ENCODE data around the gene DDX17.

The DDX17 gene

DNA sequence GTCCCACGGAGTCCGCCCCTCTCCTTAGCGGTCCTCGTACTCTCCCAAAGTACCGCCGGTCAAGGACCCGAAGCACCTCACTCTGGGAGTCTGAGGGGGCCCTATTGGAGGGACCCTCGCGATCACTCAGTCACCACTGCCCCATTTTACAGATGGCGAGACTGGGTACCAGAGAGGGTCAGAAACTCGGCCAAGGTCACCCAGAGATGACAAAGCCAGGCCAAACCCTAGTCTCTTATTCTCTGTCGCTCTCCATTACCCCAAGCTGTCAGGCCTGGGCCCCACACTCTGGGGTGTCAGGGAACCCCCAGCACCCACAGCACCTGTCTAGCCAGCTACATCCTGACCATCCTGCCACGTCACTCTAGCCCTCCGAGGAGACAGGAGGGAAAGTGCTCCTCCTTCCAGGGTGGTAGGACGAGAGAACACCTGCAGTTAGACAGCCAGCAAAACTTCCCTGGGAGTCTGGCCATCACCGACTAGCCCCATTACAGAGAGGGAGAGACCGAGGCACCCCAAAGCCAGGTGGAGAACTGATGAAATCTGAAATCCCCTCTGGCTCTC lies 49.8 kb downstream of the DDX17 start:
- Histone ChIP-seq H3K27me3 (replicated peaks; ENCODE audit: insufficient read depth, low read length) (peaks cover 77% of the 10 kb centered on the region), H3K4me1 (ENCODE audit: low read length) (no peaks in the 10 kb centered on the region), H3K4me2 (ENCODE audit: low read depth, low read length) (no peak overlapping the region), H3K9me2 (replicated peaks; ENCODE audit: insufficient read depth, low read length) (no peaks in the 10 kb centered on the region), H3K4me3 (ENCODE audit: low read length) (no peak overlapping the region), H3K9ac (ENCODE audit: low read length) (no peak overlapping the region), H3K36me3 (replicated peaks; ENCODE audit: insufficient read depth, low read length) (no peaks in the 10 kb centered on the region), H3K27ac (ENCODE audit: low read length) (no peak overlapping the region), H3F3A (ENCODE audit: insufficient read depth, low read length) (no peaks in the 10 kb centered on the region), H4K20me1 (ENCODE audit: insufficient read depth, low read length) (no peaks in the 10 kb centered on the region), H2AFZ (ENCODE audit: low read length) (no peak overlapping the region), H3K79me2 (ENCODE audit: low read length) (no peaks in the 10 kb centered on the region), H3K9me3 (replicated peaks; ENCODE audit: insufficient read depth, low read length) (no peaks in the 10 kb centered on the region)
- TF ChIP-seq CTCF (IDR thresholded peaks at IDR 0.05; ENCODE audit: low read length), result no peak
- no peak for TF ChIP-seq EZH2phosphoT487 (IDR thresholded peaks at IDR 0.05; ENCODE audit: low read length)
- TF ChIP-seq EZH2 (optimal IDR thresholded peaks at IDR 0.05; ENCODE audit: low read depth, low read length), result no peak
- DNase-seq, result no peak

DNA sequence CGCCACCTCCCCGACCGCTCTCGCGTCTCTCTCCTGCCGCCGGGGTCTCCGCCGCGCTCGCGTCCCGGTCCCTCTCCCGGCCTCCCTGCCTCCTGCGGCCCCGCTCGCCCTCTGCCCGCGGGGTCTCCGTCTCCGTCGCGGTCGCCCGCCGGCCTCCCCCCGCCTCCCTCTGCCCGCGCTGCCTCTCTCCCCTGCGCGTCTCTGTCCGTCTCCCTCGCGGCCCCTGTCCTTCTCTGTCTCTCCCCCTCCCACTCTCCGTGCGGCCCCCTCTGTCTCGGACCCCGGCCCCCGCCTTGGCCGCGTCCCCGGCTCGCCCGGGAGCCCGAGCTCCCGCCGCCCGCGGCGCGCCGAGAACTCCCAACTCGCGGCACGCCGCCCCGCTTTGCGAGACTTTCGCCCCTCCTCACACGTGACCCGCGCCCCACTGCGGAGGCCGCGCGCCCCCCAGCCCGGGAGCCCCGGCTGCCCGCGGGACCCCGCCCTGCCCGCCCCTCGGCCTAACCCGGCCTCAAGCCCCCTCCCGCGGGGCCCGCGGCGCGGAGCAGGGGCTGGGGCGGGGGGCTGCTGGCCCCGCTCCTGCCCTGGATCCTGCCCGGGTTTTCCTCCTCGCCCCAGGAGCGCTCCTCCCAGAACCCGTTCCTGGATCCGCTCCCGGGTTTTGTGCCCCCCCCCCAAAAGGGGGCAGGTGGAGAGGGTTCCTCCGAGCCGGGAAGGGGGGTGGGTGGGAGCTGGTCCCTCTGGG lies 50.4 kb downstream of the DDX17 start:
- H3K4me3 ChIP-seq (ENCODE audit: low read length), result no peak overlapping the region
- peak overlapping the region; percentile 52; the same call in 1 of the 2 replicates for H3K4me2 ChIP-seq (ENCODE audit: low read depth, low read length)

DNA sequence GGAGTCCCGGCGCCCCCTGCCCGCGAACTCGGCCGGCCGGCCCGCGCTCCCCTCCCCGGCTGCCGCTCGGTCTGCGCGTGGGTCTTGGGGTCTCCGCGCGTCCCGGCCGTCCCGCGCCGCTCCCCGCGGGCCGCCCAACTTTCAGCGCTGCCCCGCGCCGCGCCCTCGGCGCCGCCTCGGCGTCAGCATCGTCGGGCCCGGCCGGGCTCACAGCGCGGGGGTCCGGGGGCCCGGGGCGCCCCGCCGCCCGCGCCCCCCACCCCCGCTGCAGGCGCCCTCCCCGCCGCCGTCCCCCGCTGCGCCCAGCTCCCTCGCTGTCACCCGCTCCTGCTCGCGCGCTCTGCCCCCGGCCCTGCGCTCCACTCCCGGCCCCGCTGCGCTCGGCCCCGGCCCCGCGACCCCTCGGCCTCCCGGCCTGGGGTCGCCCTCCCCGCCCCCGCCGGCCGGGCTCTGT lies 51.0 kb downstream of the DDX17 start, which contains the start of gene KCNJ4:
Gene KCNJ4, minus strand, starts transcription at position 124 of the 454 bp plus-strand sequence. CDS start 27,067 bp downstream, outside the sequence.
- H2AFZ ChIP-seq (ENCODE audit: low read length), result no peak within 1 kb of the TSS
- no peaks in the 10 kb centered on the region for H3K79me2 ChIP-seq (ENCODE audit: low read length)
- no peak within 1 kb of the TSS for H3K27ac ChIP-seq (ENCODE audit: low read length)
- peaks cover 77% of the 10 kb centered on the region for H3K27me3 ChIP-seq (replicated peaks; ENCODE audit: insufficient read depth, low read length)
- no peaks in the 10 kb centered on the region for H4K20me1 ChIP-seq (ENCODE audit: insufficient read depth, low read length)
- DNase-seq, result no peak
- H3K4me3 ChIP-seq (ENCODE audit: low read length), result peak within 1 kb of the TSS; percentile 13; the same call in 1 of the 2 replicates
- no peaks in the 10 kb centered on the region for H3K4me1 ChIP-seq (ENCODE audit: low read length)
- H3K9me3 ChIP-seq (replicated peaks; ENCODE audit: insufficient read depth, low read length), result no peaks in the 10 kb centered on the region
- TF ChIP-seq EZH2phosphoT487 (IDR thresholded peaks at IDR 0.05; ENCODE audit: low read length) (no peak), EZH2 (optimal IDR thresholded peaks at IDR 0.05; ENCODE audit: low read depth, low read length) (no peak), CTCF (IDR thresholded peaks at IDR 0.05; ENCODE audit: low read length) (no peak)
- peak within 1 kb of the TSS; percentile 52; the same call in 1 of the 2 replicates for H3K4me2 ChIP-seq (ENCODE audit: low read depth, low read length)
- H3K36me3 ChIP-seq (replicated peaks; ENCODE audit: insufficient read depth, low read length), result no peaks in the 10 kb centered on the region
- no peak within 1 kb of the TSS for H3K9ac ChIP-seq (ENCODE audit: low read length)
- H3K9me2 ChIP-seq (replicated peaks; ENCODE audit: insufficient read depth, low read length), result no peaks in the 10 kb centered on the region
- no peaks in the 10 kb centered on the region for H3F3A ChIP-seq (ENCODE audit: insufficient read depth, low read length)

More for the DNA sequence above, 50.4 kb downstream of the DDX17 start:
- no peaks in the 10 kb centered on the region for H3K4me1 ChIP-seq (ENCODE audit: low read length)
- H3K9ac ChIP-seq (ENCODE audit: low read length), result no peak overlapping the region
- no peaks in the 10 kb centered on the region for H3K79me2 ChIP-seq (ENCODE audit: low read length)
- no peaks in the 10 kb centered on the region for H3K9me2 ChIP-seq (replicated peaks; ENCODE audit: insufficient read depth, low read length)
- no peaks in the 10 kb centered on the region for H3K9me3 ChIP-seq (replicated peaks; ENCODE audit: insufficient read depth, low read length)
- H2AFZ ChIP-seq (ENCODE audit: low read length), result no peak overlapping the region
- no peak for DNase-seq
- H3K36me3 ChIP-seq (replicated peaks; ENCODE audit: insufficient read depth, low read length), result no peaks in the 10 kb centered on the region
- no peaks in the 10 kb centered on the region for H4K20me1 ChIP-seq (ENCODE audit: insufficient read depth, low read length)
- H3K27me3 ChIP-seq (replicated peaks; ENCODE audit: insufficient read depth, low read length), result peaks cover 77% of the 10 kb centered on the region
- no peak overlapping the region for H3K27ac ChIP-seq (ENCODE audit: low read length)
- TF ChIP-seq CTCF (IDR thresholded peaks at IDR 0.05; ENCODE audit: low read length) (no peak), EZH2 (optimal IDR thresholded peaks at IDR 0.05; ENCODE audit: low read depth, low read length) (no peak), EZH2phosphoT487 (IDR thresholded peaks at IDR 0.05; ENCODE audit: low read length) (no peak)
- H3F3A ChIP-seq (ENCODE audit: insufficient read depth, low read length), result no peaks in the 10 kb centered on the region
